ENCODE measurements around the gene CD1B. TPM values are rescaled to one million over a fixed set of nuclear protein-coding genes. Genes with fewer than 3 reads are reported as not detected.

CD1B gene
- total and polyA plus RNA-seq, 2 experiments from 2014 or later, result not detected

DNA sequence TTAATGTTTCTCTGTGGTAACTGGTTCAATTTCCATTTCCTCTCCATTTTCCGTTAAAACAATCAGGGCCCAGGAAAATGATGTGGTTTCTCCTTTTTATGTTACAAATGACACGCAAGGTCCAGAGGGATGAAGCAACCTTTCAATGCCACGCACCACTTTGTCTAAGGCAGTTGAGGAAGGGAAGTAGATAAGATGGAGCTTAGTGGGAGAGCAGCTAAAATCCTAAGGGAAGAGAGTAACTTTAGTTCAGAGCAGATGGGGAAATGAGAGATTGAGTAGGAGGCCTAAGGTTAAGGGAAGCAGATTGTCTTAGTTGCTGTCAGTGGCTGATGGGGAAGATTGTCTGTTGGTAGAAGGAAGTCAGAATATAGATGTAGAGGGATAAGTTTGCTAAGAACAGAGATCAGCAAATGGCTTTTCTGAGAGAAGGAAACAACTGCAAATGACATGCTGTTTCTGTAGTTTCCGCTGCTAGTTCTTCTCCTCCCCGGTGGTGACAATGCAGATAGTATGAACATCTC, 40.9 kb downstream of the CD1B start (continued):
- TF ChIP-seq, protein P1, sequence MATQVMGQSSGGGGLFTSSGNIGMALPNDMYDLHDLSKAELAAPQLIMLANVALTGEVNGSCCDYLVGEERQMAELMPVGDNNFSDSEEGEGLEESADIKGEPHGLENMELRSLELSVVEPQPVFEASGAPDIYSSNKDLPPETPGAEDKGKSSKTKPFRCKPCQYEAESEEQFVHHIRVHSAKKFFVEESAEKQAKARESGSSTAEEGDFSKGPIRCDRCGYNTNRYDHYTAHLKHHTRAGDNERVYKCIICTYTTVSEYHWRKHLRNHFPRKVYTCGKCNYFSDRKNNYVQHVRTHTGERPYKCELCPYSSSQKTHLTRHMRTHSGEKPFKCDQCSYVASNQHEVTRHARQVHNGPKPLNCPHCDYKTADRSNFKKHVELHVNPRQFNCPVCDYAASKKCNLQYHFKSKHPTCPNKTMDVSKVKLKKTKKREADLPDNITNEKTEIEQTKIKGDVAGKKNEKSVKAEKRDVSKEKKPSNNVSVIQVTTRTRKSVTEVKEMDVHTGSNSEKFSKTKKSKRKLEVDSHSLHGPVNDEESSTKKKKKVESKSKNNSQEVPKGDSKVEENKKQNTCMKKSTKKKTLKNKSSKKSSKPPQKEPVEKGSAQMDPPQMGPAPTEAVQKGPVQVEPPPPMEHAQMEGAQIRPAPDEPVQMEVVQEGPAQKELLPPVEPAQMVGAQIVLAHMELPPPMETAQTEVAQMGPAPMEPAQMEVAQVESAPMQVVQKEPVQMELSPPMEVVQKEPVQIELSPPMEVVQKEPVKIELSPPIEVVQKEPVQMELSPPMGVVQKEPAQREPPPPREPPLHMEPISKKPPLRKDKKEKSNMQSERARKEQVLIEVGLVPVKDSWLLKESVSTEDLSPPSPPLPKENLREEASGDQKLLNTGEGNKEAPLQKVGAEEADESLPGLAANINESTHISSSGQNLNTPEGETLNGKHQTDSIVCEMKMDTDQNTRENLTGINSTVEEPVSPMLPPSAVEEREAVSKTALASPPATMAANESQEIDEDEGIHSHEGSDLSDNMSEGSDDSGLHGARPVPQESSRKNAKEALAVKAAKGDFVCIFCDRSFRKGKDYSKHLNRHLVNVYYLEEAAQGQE (IDR thresholded peaks at IDR 0.05; ENCODE audit: unreplicated experiment), result no peak
- no peak for TF ChIP-seq STAT1 (IDR thresholded peaks at IDR 0.05; ENCODE audit: unreplicated experiment)
- TF ChIP-seq, protein P2, sequence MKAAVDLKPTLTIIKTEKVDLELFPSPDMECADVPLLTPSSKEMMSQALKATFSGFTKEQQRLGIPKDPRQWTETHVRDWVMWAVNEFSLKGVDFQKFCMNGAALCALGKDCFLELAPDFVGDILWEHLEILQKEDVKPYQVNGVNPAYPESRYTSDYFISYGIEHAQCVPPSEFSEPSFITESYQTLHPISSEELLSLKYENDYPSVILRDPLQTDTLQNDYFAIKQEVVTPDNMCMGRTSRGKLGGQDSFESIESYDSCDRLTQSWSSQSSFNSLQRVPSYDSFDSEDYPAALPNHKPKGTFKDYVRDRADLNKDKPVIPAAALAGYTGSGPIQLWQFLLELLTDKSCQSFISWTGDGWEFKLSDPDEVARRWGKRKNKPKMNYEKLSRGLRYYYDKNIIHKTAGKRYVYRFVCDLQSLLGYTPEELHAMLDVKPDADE (IDR thresholded peaks at IDR 0.05), result no peak

DNA sequence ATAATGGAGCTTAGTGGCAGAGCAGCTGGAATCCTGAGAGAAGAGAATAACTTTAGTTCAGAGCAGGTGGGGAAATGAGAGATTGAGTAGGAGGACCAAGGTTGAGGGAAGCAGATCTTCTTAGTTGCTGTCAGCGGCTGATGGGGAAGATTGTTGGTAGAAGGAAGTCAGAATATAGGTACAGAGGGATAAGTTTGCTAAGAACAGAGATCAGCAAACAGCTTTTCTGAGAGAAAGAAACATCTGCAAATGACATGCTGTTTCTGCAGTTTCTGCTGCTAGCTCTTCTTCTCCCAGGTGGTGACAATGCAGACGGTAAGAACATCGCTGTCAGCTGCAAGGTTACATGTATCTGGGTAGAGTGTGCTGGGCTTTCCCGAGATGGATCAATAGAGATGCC, 41.5 kb downstream of the CD1B start, which contains the start of gene CD1C:
Gene CD1C, plus strand, starts transcription at position 113 of the 400 bp plus-strand sequence. Its CDS starts 142 bp downstream, at position 255.
- Histone ChIP-seq H3K27ac (ENCODE audit: low read depth) (no peak within 1 kb of the TSS), H3K27me3 (ENCODE audit: insufficient read depth) (no peaks in the 10 kb centered on the region), H3K4me1 (ENCODE audit: insufficient read depth) (no peaks in the 10 kb centered on the region), H3K4me2 (no peak within 1 kb of the TSS), H3F3A (replicated peaks; ENCODE audit: low read depth) (no peaks in the 10 kb centered on the region), H3K79me2 (replicated peaks; ENCODE audit: insufficient read depth) (no peaks in the 10 kb centered on the region), H2AFZ (peak within 1 kb of the TSS; percentile 72), H4K20me1 (replicated peaks; ENCODE audit: insufficient read depth) (no peaks in the 10 kb centered on the region), H3K9me2 (ENCODE audit: insufficient read depth) (peaks cover 6% of the 10 kb centered on the region; the same call in 1 of the 2 replicates), H3K4me3 (no peak within 1 kb of the TSS), H3K36me3 (ENCODE audit: insufficient read depth) (no peaks in the 10 kb centered on the region)
- Mint-ChIP-seq H3K27me3 (ENCODE audit: insufficient read depth, low read depth, poor library complexity) (no peaks in the 10 kb centered on the region), H3K9me3 (no peaks in the 10 kb centered on the region), H3K4me1 (no peaks in the 10 kb centered on the region), H3K36me3 (ENCODE audit: low read depth) (no peaks in the 10 kb centered on the region), H3K4me3 (no peak within 1 kb of the TSS), H3K27ac (no peak within 1 kb of the TSS)
- no peak for ATAC-seq
- no peak for DNase-seq (ENCODE audit: low spot score)
- no peak for TF ChIP-seq ZNF114 (CRISPR knock-in tag; IDR thresholded peaks at IDR 0.05)
- TF ChIP-seq POLR2AphosphoS5 (IDR thresholded peaks at IDR 0.05; ENCODE audit: low read depth), result no peak
- TF ChIP-seq, protein P1 (IDR thresholded peaks at IDR 0.05; ENCODE audit: unreplicated experiment), result no peak
- TF ChIP-seq, protein P3, sequence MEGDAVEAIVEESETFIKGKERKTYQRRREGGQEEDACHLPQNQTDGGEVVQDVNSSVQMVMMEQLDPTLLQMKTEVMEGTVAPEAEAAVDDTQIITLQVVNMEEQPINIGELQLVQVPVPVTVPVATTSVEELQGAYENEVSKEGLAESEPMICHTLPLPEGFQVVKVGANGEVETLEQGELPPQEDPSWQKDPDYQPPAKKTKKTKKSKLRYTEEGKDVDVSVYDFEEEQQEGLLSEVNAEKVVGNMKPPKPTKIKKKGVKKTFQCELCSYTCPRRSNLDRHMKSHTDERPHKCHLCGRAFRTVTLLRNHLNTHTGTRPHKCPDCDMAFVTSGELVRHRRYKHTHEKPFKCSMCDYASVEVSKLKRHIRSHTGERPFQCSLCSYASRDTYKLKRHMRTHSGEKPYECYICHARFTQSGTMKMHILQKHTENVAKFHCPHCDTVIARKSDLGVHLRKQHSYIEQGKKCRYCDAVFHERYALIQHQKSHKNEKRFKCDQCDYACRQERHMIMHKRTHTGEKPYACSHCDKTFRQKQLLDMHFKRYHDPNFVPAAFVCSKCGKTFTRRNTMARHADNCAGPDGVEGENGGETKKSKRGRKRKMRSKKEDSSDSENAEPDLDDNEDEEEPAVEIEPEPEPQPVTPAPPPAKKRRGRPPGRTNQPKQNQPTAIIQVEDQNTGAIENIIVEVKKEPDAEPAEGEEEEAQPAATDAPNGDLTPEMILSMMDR (conservative IDR thresholded peaks at IDR 0.05; ENCODE audit: low read depth in 2 of 2), result no peak
- no peak for TF ChIP-seq EZH2phosphoT487 (IDR thresholded peaks at IDR 0.05; ENCODE audit: unreplicated experiment)
- TF ChIP-seq CREB1 (CRISPR knock-in tag; IDR thresholded peaks at IDR 0.05; ENCODE audit: low read depth), result no peak
- no peak for TF ChIP-seq NANOG (IDR thresholded peaks at IDR 0.05; ENCODE audit: borderline replicate concordance)

Measured in GM23338 (cell line).